Mononuclear cell (primary cell): ENCODE data around the gene GLB1L3. TPM values are rescaled to one million over a fixed set of nuclear protein-coding genes. Genes with fewer than 3 reads are reported as not detected.

ENCODE experiments used
- H3K27me3 ChIP-seq: 2 replicates; pipeline ENCODE4 v1.6.0; 2011; ENCODE audit warnings: low read length, control low read depth; ENCODE audit not compliant: insufficient read depth
- H3K4me1 ChIP-seq: 2 replicates; pipeline ENCODE4 v1.5.1; 2011; ENCODE audit warnings: mild to moderate bottlenecking, low read length, control low read depth; ENCODE audit not compliant: insufficient read depth
- H3K4me3 ChIP-seq: 2 replicates; pipeline ENCODE4 v1.5.1; 2011; ENCODE audit warnings: mild to moderate bottlenecking, low read length, moderate library complexity
- H3K9me3 ChIP-seq: 2 replicates; pipeline ENCODE4 v1.5.1; 2011; ENCODE audit warnings: low read depth, mild to moderate bottlenecking, control low read depth, low read length
- total RNA-seq: library from RNA; depleted of rRNA; stranded (reverse); fragments of >200 nt; gene quantifications from one replicate; pipeline ENCODE4 v1.2.3, GENCODE V29; 2012

Gene GLB1L3, protein sequence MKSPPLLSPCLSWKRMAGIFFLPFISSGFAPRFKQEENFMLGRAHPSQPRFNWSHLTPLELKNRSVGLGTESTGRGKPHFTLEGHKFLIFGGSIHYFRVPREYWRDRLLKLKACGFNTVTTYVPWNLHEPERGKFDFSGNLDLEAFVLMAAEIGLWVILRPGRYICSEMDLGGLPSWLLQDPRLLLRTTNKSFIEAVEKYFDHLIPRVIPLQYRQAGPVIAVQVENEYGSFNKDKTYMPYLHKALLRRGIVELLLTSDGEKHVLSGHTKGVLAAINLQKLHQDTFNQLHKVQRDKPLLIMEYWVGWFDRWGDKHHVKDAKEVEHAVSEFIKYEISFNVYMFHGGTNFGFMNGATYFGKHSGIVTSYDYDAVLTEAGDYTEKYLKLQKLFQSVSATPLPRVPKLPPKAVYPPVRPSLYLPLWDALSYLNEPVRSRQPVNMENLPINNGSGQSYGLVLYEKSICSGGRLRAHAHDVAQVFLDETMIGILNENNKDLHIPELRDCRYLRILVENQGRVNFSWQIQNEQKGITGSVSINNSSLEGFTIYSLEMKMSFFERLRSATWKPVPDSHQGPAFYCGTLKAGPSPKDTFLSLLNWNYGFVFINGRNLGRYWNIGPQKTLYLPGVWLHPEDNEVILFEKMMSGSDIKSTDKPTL
- total RNA-seq = 0.52 TPM

GRCh38 chr11:134275534-134276395 is at the start of gene GLB1L3:
Gene GLB1L3, plus strand, starts transcription at chr11:134276379. Its CDS starts 362 bp downstream, at chr11:134276741.
- no peaks in the 10 kb centered on the region for H3K9me3 ChIP-seq
- H3K4me1 ChIP-seq = peaks cover 25% of the 10 kb centered on the region
- peaks cover 89% of the 10 kb centered on the region for H3K27me3 ChIP-seq
- H3K4me3 ChIP-seq = peak within 1 kb of the TSS; percentile 49

GRCh38 chr11:134226806-134227325 is 49.3 kb upstream of the GLB1L3 start:
- peaks cover 70% of the 10 kb centered on the region for H3K4me1 ChIP-seq
- H3K4me3 ChIP-seq = no peak overlapping the region
- no peaks in the 10 kb centered on the region for H3K27me3 ChIP-seq
- H3K9me3 ChIP-seq = no peaks in the 10 kb centered on the region

GRCh38 chr11:134228625-134229024 is 47.6 kb upstream of the GLB1L3 start:
- peaks cover 76% of the 10 kb centered on the region for H3K4me1 ChIP-seq
- no peak overlapping the region for H3K4me3 ChIP-seq

GRCh38 chr11:134229126-134229790 is 46.9 kb upstream of the GLB1L3 start:
- no peaks in the 10 kb centered on the region for H3K27me3 ChIP-seq
- H3K9me3 ChIP-seq = no peaks in the 10 kb centered on the region
- H3K4me1 ChIP-seq = peaks cover 76% of the 10 kb centered on the region
- no peak overlapping the region for H3K4me3 ChIP-seq

More at GRCh38 chr11:134228625-134229024, 47.6 kb upstream of the GLB1L3 start:
- Histone ChIP-seq H3K9me3 (no peaks in the 10 kb centered on the region), H3K27me3 (no peaks in the 10 kb centered on the region)

DNA sequence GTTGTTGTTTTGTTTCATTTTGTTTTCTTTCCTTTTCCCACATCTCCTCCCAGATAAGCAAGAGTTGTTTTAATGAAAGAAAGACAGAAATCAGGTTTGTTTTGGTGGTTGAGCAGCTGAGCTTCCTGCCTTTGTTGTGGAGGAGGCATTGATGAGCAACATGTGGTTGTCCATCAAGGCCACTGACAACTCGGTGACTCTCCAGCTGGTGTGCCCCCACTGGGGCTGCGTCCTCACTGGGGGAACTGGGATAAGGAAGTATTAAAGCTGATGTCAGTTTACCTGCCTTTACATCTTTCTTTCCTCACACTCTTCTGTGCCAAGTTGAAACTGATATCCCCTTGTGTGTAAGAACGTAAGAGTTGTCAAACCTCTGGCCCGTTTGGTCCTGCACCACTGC is 45.8 kb upstream of the GLB1L3 start:
- peaks cover 73% of the 10 kb centered on the region for H3K4me1 ChIP-seq
- H3K4me3 ChIP-seq = no peak overlapping the region

GRCh38 chr11:134231958-134232659 is 44.1 kb upstream of the GLB1L3 start:
- Histone ChIP-seq H3K4me3 (no peak overlapping the region), H3K4me1 (peaks cover 56% of the 10 kb centered on the region), H3K27me3 (no peaks in the 10 kb centered on the region), H3K9me3 (no peaks in the 10 kb centered on the region)

More for the DNA sequence above, 45.8 kb upstream of the GLB1L3 start:
- no peaks in the 10 kb centered on the region for H3K27me3 ChIP-seq
- no peaks in the 10 kb centered on the region for H3K9me3 ChIP-seq

DNA sequence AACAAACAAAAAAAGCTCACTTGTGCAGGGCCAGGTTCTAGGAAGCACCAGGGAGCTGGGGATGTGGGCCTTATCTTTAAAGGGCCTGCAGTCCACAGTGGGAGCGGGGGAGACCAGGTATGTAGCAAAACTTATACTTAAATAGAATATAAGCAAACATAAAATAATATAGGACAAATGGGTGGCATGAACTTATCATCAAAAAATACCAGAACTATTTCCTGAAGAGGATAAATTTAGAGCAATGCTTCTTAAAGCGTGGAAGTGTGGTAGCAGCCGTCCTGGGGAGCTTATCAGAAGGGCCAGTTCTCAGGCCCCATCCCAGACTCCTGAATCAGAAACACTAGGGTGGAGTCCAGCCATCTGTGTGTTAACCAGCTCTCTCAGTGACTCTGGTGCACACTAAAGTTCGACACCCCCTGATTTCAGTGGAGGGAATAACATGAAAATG is 42.4 kb upstream of the GLB1L3 start:
- Histone ChIP-seq H3K9me3 (no peaks in the 10 kb centered on the region), H3K27me3 (no peaks in the 10 kb centered on the region), H3K4me1 (peaks cover 45% of the 10 kb centered on the region), H3K4me3 (no peak overlapping the region)

GRCh38 chr11:134235399-134235798 is 40.8 kb upstream of the GLB1L3 start:
- no peaks in the 10 kb centered on the region for H3K9me3 ChIP-seq
- H3K4me3 ChIP-seq = no peak overlapping the region
- H3K4me1 ChIP-seq = peaks cover 29% of the 10 kb centered on the region
- H3K27me3 ChIP-seq = no peaks in the 10 kb centered on the region

DNA sequence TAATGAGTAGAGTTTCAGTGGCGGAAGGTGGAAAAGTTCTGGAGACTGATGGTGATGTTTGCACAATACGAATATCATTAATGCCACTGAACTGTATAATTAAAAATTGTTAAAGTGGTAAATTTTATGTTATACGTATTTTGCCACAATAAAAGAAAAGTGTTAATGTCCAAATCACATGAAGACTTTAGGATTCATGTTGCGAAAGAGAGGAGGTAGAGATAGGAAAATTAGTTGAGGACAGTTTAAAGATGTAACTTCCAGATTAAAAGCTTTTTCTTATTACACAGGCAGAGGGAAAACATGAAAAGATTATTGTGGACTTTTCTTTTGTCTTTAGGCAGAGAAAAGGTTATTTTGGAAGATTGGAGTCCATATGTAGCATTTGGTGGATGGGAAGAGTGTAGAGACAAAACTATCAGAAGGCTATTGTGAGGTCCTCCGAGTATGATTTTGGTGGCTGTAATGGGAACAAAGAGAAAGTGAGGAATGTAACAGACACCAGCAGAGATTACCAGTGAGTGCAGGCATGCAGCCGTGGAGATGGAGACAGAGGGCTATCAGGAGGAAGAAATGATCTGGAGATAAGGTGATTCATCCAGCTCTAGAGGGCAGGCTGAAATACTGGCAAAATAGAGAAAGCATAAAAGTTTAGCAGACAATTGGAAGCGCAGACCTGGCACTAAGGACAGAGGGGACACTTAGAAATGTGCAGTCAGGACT is 39.2 kb upstream of the GLB1L3 start:
- no peak overlapping the region for H3K4me3 ChIP-seq
- no peaks in the 10 kb centered on the region for H3K27me3 ChIP-seq
- no peaks in the 10 kb centered on the region for H3K9me3 ChIP-seq
- peaks cover 13% of the 10 kb centered on the region for H3K4me1 ChIP-seq

- Histone ChIP-seq H3K4me1 (peaks cover 8% of the 10 kb centered on the region), H3K9me3 (no peaks in the 10 kb centered on the region), H3K27me3 (no peaks in the 10 kb centered on the region), H3K4me3 (no peak overlapping the region)
These were observed 38.6 kb upstream of the GLB1L3 start for GRCh38 chr11:134237557-134237922.

GRCh38 chr11:134238956-134239355 is 37.2 kb upstream of the GLB1L3 start:
- Histone ChIP-seq H3K4me1 (no peaks in the 10 kb centered on the region), H3K4me3 (no peak overlapping the region), H3K9me3 (no peaks in the 10 kb centered on the region), H3K27me3 (no peaks in the 10 kb centered on the region)

DNA sequence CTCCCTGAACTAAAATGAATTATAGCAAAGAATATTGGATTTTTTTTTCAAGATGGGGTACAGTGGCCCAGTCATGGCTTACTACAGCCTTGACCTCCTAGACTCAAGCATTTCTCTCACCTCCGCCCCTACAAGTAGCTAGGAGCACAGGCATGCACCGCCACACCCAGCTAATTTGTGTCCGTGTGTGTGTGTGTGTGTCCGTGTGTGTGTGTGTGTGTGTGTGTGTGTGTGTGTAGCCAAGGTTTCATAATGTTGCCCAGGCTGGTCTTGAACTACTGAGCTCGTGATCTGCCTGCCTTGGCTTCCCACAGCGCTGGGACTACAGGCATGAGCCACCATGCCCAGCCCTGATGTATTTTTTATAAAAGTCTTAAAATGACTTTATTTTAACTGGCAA is 35.6 kb upstream of the GLB1L3 start:
- no peak overlapping the region for H3K4me3 ChIP-seq
- no peaks in the 10 kb centered on the region for H3K27me3 ChIP-seq
- no peaks in the 10 kb centered on the region for H3K4me1 ChIP-seq
- no peaks in the 10 kb centered on the region for H3K9me3 ChIP-seq

DNA sequence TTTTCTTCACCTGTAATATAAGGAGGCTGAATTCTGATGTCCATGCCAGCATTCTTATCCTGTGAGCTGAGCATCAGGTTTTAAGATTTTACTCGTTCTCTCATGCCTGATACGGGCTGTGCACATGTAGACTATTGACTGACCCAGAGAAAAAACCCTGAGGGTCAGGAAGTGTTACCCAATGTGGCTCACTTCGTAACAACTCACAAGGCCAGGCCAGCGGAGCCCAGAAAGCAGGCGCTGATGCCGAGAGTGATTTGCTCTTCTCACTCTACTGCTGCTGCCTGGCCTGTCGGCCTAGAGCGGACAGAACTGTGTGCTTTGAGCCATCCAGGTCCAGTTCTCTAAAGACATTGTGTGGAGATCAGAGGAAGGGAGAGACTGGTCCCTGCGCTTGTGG is 33.8 kb upstream of the GLB1L3 start:
- Histone ChIP-seq H3K4me3 (no peak overlapping the region), H3K9me3 (no peaks in the 10 kb centered on the region), H3K4me1 (no peaks in the 10 kb centered on the region), H3K27me3 (no peaks in the 10 kb centered on the region)
